Dermis microvascular lymphatic vessel endothelial cell (primary cell): ENCODE results near the gene SLC25A23. TPM values are rescaled to one million over a fixed set of nuclear protein-coding genes. Genes with fewer than 3 reads are reported as not detected.
A peak's percentile ranks its signal among the peaks of the same experiment; 100 is the strongest.

Experiments used
- DNase-seq, 2 donors: peaks; one replicate each; pipeline versions ENCODE4 v3.0.0 to v3.0.0-alpha.2; 2010; ENCODE audit warnings: low read depth in 2 of 2
- total RNA-seq: library from RNA; depleted of rRNA; stranded (reverse); fragments of >200 nt; gene quantifications from 2 replicates; pipeline ENCODE4 v1.2.1, GENCODE V29; 2014

The SLC25A23 gene
- total RNA-seq, 1 donor from 2014 or later, result 9.5 TPM

GRCh38 chr19:6424939-6425731 lies 34.5 kb downstream of the SLC25A23 start:
- peak; percentile 100 for DNase-seq

- peak in 1 of 2 donors; percentile 23 for DNase-seq
Measured at GRCh38 chr19:6424195-6424938, 35.2 kb downstream of the SLC25A23 start, which contains the start of gene KHSRP. Gene KHSRP (minus strand): TSS chr19:6424811. CDS start chr19:6424701, 110 bp downstream.

GRCh38 chr19:6423499-6424194 lies 35.9 kb downstream of the SLC25A23 start:
- DNase-seq, result peak in 1 of 2 donors; percentile 64

- DNase-seq, result no peak
Measured at GRCh38 chr19:6421075-6422014, 38.2 kb downstream of the SLC25A23 start.

- no peak for DNase-seq
Measured at GRCh38 chr19:6418562-6418932, 41.0 kb downstream of the SLC25A23 start.

GRCh38 chr19:6417713-6418561 lies 41.7 kb downstream of the SLC25A23 start:
- DNase-seq, result peak in 1 of 2 donors; percentile 37

- no peak for DNase-seq
Measured at GRCh38 chr19:6416658-6417405, 42.8 kb downstream of the SLC25A23 start.

- no peak for DNase-seq
Measured at GRCh38 chr19:6415591-6416190, 43.9 kb downstream of the SLC25A23 start.

GRCh38 chr19:6414793-6415590 lies 44.6 kb downstream of the SLC25A23 start:
- no peak for DNase-seq

- no peak for DNase-seq
Measured at GRCh38 chr19:6413721-6414643, 45.6 kb downstream of the SLC25A23 start.

- DNase-seq, result no peak
Measured at GRCh38 chr19:6413291-6413690, 46.3 kb downstream of the SLC25A23 start.

GRCh38 chr19:6412447-6413091 lies 47.0 kb downstream of the SLC25A23 start:
- peak in 1 of 2 donors; percentile 33 for DNase-seq

GRCh38 chr19:6412061-6412446 lies 47.5 kb downstream of the SLC25A23 start:
- DNase-seq, result no peak

- DNase-seq, result no peak
Measured at GRCh38 chr19:6409346-6409745, 50.2 kb downstream of the SLC25A23 start.

- DNase-seq, result no peak
Measured at GRCh38 chr19:6406401-6406800, 53.2 kb downstream of the SLC25A23 start.

GRCh38 chr19:6402837-6403608 lies 56.6 kb downstream of the SLC25A23 start:
- peak; percentile 81 to 85 for DNase-seq
